Uterus (tissue), 2 donors: ENCODE results near the gene TMEM37.

Experiments
- POLR2A ChIP-seq, 2 donors: fragments of 450-650 bp; IDR thresholded peaks; one replicate each; pipeline ENCODE4 v1.6.1; 2016; ENCODE audit warnings: antibody characterized with exemption in 2 of 2, mild to moderate bottlenecking in 1 of 2, moderate library complexity in 1 of 2
- TF ChIP-seq, protein P1 (sequence below), 4 experiments: fragments of 200-600 bp in 2 of 4; fragments of 450-650 bp in 2 of 4; sonication (generic) in 2 of 4; IDR thresholded peaks; one replicate each; pipeline ENCODE4 v1.5.1; 2016 to 2019; ENCODE audit warnings: antibody characterized with exemption in 4 of 4, mild to moderate bottlenecking in 2 of 4, moderate library complexity in 1 of 4

DNA sequence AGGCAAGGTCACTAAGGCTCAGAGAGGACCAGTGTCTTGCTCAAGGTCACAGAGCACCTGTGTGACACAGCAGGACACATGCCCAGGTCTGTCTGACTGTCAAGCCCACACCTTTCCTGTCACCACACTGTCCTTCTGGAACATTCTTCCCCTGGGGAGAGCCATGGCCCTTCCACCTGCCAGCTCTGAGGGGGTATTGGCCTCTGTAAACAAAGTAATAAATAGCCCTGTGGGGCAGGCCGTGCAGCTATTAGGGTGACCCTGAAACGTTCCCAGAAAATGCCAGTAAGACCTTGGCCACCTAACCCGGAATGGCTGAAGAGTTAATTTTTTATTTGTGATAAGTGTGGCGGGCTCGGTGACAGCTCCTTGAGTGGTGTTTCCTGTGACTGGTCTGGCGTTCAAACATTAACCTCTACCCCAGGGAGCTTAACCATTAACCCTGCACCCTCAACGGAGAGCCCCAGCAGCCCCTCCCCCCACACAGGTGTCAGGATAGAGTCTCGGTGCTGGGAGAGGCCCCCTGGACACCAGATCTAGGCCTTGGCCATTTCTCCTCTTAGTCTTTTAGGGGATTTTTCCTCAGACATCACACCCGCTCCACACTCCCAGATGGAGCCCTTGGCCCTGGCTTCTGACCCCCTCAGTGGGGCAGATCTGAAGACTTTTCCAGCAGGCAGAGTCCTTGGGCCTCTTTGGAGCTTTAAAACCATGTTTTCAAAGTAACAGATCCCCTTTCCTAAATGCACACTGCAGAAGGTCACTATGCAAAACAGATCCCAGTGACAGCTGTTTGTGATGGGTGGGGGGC lies 56.0 kb downstream of the TMEM37 start:
- TF ChIP-seq, protein P1, sequence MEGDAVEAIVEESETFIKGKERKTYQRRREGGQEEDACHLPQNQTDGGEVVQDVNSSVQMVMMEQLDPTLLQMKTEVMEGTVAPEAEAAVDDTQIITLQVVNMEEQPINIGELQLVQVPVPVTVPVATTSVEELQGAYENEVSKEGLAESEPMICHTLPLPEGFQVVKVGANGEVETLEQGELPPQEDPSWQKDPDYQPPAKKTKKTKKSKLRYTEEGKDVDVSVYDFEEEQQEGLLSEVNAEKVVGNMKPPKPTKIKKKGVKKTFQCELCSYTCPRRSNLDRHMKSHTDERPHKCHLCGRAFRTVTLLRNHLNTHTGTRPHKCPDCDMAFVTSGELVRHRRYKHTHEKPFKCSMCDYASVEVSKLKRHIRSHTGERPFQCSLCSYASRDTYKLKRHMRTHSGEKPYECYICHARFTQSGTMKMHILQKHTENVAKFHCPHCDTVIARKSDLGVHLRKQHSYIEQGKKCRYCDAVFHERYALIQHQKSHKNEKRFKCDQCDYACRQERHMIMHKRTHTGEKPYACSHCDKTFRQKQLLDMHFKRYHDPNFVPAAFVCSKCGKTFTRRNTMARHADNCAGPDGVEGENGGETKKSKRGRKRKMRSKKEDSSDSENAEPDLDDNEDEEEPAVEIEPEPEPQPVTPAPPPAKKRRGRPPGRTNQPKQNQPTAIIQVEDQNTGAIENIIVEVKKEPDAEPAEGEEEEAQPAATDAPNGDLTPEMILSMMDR (IDR thresholded peaks at IDR 0.05), result no peak
- no peak for TF ChIP-seq POLR2A (IDR thresholded peaks at IDR 0.05)
